IMR-90 (cell line): ENCODE data around the gene UNC79. TPM values are rescaled to one million over a fixed set of nuclear protein-coding genes. Genes with fewer than 3 reads are reported as not detected.

Experiments used
- ATAC-seq: fragments of 200-7000 bp; cut with Tn5 transposase; 2 replicates; pipeline ENCODE4 v1.9.1; 2020; ENCODE audit warnings: low read depth, mild to moderate bottlenecking, moderate library complexity
- BruUV-seq: library from RNA; stranded (reverse); fragments of 400-500 nt; replicated peaks from 2 replicates; lab custom pipeline; 2021; lab: Mats Ljungman, UMichigan
- CTCF ChIA-PET: fragments of 300-600 bp; formaldehyde crosslinking; extraction: SDS; loops from one replicate; lab custom pipeline; 2021; ENCODE audit warnings: antibody characterized with exemption; lab: Yijun Ruan, JAX
- POLR2A ChIA-PET: fragments of 300-600 bp; sonication (Branson Sonifier 250); formaldehyde crosslinking; loops from one replicate; lab custom pipeline; 2022; ENCODE audit warnings: antibody characterized with exemption; ENCODE audit not compliant: unreplicated experiment; lab: Charles Lee
- DNase-seq: peaks from one replicate; pipeline ENCODE4 v3.0.0; 2013
- H2AFZ ChIP-seq: replicated peaks from 2 replicates; pipeline ENCODE3; 2013; ENCODE audit warnings: low read length, mild to moderate bottlenecking; ENCODE audit not compliant: poor library complexity
- H2AK5ac ChIP-seq: 2 replicates; pipeline ENCODE4 v1.6.1; 2013; ENCODE audit warnings: low read depth, low read length, inconsistent platforms
- H2AK9ac ChIP-seq: replicated peaks from 2 replicates; pipeline ENCODE3; 2013; ENCODE audit warnings: mild to moderate bottlenecking, low read depth, low read length, moderate library complexity; ENCODE audit not compliant: poor library complexity
- H2BK120ac ChIP-seq: 2 replicates; pipeline ENCODE4 v1.6.1; 2013; ENCODE audit warnings: low read depth, low read length, inconsistent platforms
- H2BK15ac ChIP-seq: 3 replicates; pipeline ENCODE4 v1.6.1; 2013; ENCODE audit warnings: low read depth, low read length, inconsistent platforms
- H2BK20ac ChIP-seq: 2 replicates; pipeline ENCODE4 v1.6.1; 2013; ENCODE audit warnings: low read depth, mild to moderate bottlenecking, inconsistent platforms, low read length, moderate library complexity
- H2BK5ac ChIP-seq: 2 replicates; pipeline ENCODE4 v1.6.1; 2013; ENCODE audit warnings: mild to moderate bottlenecking, low read depth, low read length, inconsistent platforms; ENCODE audit not compliant: poor library complexity, severe bottlenecking
- H3K14ac ChIP-seq: replicated peaks from 2 replicates; pipeline ENCODE4 v1.6.1; 2013; ENCODE audit warnings: low read depth, low read length, inconsistent platforms
- H3K18ac ChIP-seq: 2 replicates; pipeline ENCODE4 v1.6.1; 2013; ENCODE audit warnings: low read depth, low read length, control low read depth
- H3K23ac ChIP-seq: 2 replicates; pipeline ENCODE4 v1.6.1; 2013; ENCODE audit warnings: low read depth, low read length, inconsistent platforms
- H3K27ac ChIP-seq: 2 replicates; pipeline ENCODE4 v1.5.1; 2013; ENCODE audit warnings: mild to moderate bottlenecking, control low read depth, low read length; ENCODE audit not compliant: insufficient read depth
- H3K27me3 ChIP-seq: 2 replicates; pipeline ENCODE4 v1.6.1; 2013; ENCODE audit warnings: low read length; ENCODE audit not compliant: control insufficient read depth, insufficient read depth
- H3K36me3 ChIP-seq: 2 replicates; pipeline ENCODE4 v1.6.1; 2013; ENCODE audit warnings: low read length, mixed read lengths; ENCODE audit not compliant: control insufficient read depth, insufficient read depth
- H3K4ac ChIP-seq: 2 replicates; pipeline ENCODE4 v1.6.1; 2013; ENCODE audit warnings: low read depth, low read length, inconsistent platforms
- H3K4me1 ChIP-seq: 2 replicates; pipeline ENCODE4 v1.6.1; 2013; ENCODE audit warnings: low read length, mixed read lengths; ENCODE audit not compliant: control insufficient read depth, insufficient read depth
- H3K4me2 ChIP-seq: 2 replicates; pipeline ENCODE4 v1.6.1; 2013; ENCODE audit warnings: low read depth, mild to moderate bottlenecking, control low read depth, low read length, moderate library complexity
- H3K4me3 ChIP-seq: 2 replicates; pipeline ENCODE4 v1.5.1; 2013; ENCODE audit warnings: low read depth, mild to moderate bottlenecking, control low read depth, low read length, moderate library complexity; ENCODE audit not compliant: insufficient read depth
- H3K56ac ChIP-seq: 2 replicates; pipeline ENCODE4 v1.6.1; 2013; ENCODE audit warnings: low read length, inconsistent platforms; ENCODE audit not compliant: insufficient read depth; ENCODE audit errors: extremely low read depth
- H3K79me1 ChIP-seq, 2 experiments: 2 replicates each; pipeline ENCODE4 v1.6.1; 2013; ENCODE audit warnings: low read length in 2 of 2, inconsistent platforms in 1 of 2, low read depth in 1 of 2
- H3K9ac ChIP-seq: 2 replicates; pipeline ENCODE4 v1.6.1; 2013; ENCODE audit warnings: low read depth, low read length, control low read depth
- H3K9me1 ChIP-seq: 2 replicates; pipeline ENCODE4 v1.6.1; 2013; ENCODE audit warnings: low read length, inconsistent platforms; ENCODE audit not compliant: insufficient read depth
- H3K9me3 ChIP-seq: 2 replicates; pipeline ENCODE4 v1.6.1; 2013; ENCODE audit warnings: low read length; ENCODE audit not compliant: control insufficient read depth, insufficient read depth
- H4K20me1 ChIP-seq: 2 replicates; pipeline ENCODE4 v1.6.1; 2013; ENCODE audit warnings: low read length, inconsistent platforms; ENCODE audit not compliant: insufficient read depth
- H4K5ac ChIP-seq: 2 replicates; pipeline ENCODE4 v1.6.1; 2013; ENCODE audit warnings: mild to moderate bottlenecking, low read depth, low read length, control low read depth
- H4K8ac ChIP-seq, 2 experiments: 2 replicates each; pipeline ENCODE4 v1.6.1; 2013; ENCODE audit warnings: low read depth in 2 of 2, low read length in 2 of 2, control low read depth in 1 of 2, inconsistent platforms in 1 of 2
- H4K91ac ChIP-seq: 2 replicates; pipeline ENCODE4 v1.6.1; 2013; ENCODE audit warnings: low read depth, low read length, inconsistent platforms; ENCODE audit not compliant: insufficient read depth
- CHD1 ChIP-seq: IDR thresholded peaks from 2 replicates; pipeline ENCODE4 v1.6.1; 2012; ENCODE audit warnings: low read depth, low read length, improper control_type of control experiment
- POLR2A ChIP-seq: IDR thresholded peaks from 2 replicates; pipeline ENCODE4 v1.6.1; 2012; ENCODE audit warnings: mild to moderate bottlenecking, low read depth, low read length
- RAD21 ChIP-seq: IDR thresholded peaks from 2 replicates; pipeline ENCODE4 v1.6.1; 2012; ENCODE audit warnings: low read length, improper control_type of control experiment
- dilution Hi-C: fragments of 300-500 bp; cut with HindIII; formaldehyde crosslinking; loops from one replicate; pipeline ENCODE4 v1.14.3; 2018; ENCODE audit warnings: low sequenced_read_pairs; ENCODE audit not compliant: unreplicated experiment
- in situ Hi-C: fragments of 300-500 bp; cut with MboI; formaldehyde crosslinking; loops from 3 replicates; pipeline ENCODE4 v1.14.3; 2019; ENCODE audit warnings: low sequenced_read_pairs, inconsistent platforms, mixed read lengths
- intact Hi-C: fragments of 100-400 bp; cut with micrococcal nuclease; formaldehyde crosslinking; loops from 2 replicates; pipeline ENCODE4 v1.10.0; 2022
- polyA plus RNA-seq, 3 experiments: library from polyadenylated mRNA; depleted of rRNA; stranded (reverse); fragments of >200 nt; gene quantifications; 2 replicates each; pipeline ENCODE4 v1.2.3, GENCODE V29; 2012; ENCODE audit warnings: low replicate concordance in 1 of 3
- total RNA-seq: library from RNA; depleted of rRNA; stranded (reverse); fragments of >200 nt; gene quantifications from 2 replicates; pipeline ENCODE4 v1.2.3, GENCODE V29; 2012

The UNC79 gene
- total and polyA plus RNA-seq, 2 of the 4 experiments (the other 2 are of a cell fraction), result under 0.01 TPM

GRCh38 chr14:93533842-93534241 lies 103.1 kb downstream of the UNC79 start:
- Histone ChIP-seq H4K91ac (no peak overlapping the region), H3K14ac (no peak overlapping the region), H3K4me3 (no peak overlapping the region), H3K56ac (no peak overlapping the region), H3K36me3 (no peaks in the 10 kb centered on the region), H3K4me1 (no peaks in the 10 kb centered on the region), H2BK120ac (no peak overlapping the region), H2BK15ac (no peak overlapping the region), H3K18ac (no peak overlapping the region), H2BK20ac (no peak overlapping the region), H2AK9ac (no peak overlapping the region), H3K9me3 (peaks cover 2% of the 10 kb centered on the region; the same call in 1 of the 2 replicates), H2AK5ac (no peak overlapping the region), H2AFZ (no peak overlapping the region), H3K27ac (no peak overlapping the region), H3K4ac (no peak overlapping the region), H2BK5ac (no peak overlapping the region), H3K27me3 (no peaks in the 10 kb centered on the region), H4K5ac (no peak overlapping the region), H3K23ac (no peak overlapping the region), H3K4me2 (no peak overlapping the region), H3K9ac (no peak overlapping the region), H3K9me1 (no peaks in the 10 kb centered on the region), H3K79me1 (no peaks in the 10 kb centered on the region), H4K8ac (no peak overlapping the region), H4K20me1 (no peaks in the 10 kb centered on the region)
- dilution Hi-C loops, result no loop called here
- ATAC-seq (no peak), DNase-seq (no peak)
- ChIA-PET POLR2A (no interaction called here), CTCF (no interaction called here)
- intact Hi-C loops, result no loop called here
- in situ Hi-C loops, result no loop called here
- BruUV-seq, result no TSS peak
- TF ChIP-seq CHD1, result no peak
- TF ChIP-seq POLR2A, result no peak
- no peak for TF ChIP-seq RAD21
